ENCODE data around the gene GNG7.

The GNG7 gene

DNA sequence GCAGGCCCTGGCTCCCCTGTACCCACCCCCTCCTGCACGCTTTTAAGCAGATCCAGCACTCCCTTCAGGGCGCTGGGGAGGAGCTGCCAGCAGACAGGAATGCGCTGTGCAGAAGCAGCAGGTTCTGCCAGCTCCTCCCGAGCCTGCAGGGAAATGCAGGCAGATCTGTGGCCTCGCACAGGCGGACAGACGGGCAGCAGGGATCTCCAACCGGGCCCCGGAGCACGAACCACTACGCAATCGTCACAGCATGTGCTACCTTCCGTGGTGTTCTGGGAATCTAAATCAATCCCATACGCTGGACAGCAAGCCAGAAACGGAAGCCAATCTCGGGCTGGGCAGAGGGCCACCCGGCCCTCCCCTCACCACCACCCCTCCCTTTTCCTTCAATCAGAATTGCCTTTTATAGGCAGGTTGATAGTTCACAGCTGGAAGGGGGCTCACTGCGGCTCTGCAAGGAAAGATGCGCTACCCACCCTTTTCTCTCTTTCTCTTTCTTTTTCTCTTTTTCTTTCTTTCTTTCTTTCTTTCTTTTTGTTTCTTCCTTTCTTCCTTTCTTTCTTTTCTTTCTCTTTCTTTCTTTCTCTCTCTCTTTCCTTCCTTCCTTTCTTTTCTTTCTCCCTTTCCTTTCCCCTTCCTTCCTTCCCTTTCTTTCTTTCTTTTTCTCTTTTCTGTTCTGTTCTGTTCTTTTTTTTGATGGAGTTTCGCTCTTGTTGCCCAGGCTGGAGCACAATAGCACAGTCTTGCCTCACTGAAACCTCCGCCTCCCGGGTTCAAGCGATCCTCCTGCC, 99.9 kb downstream of the GNG7 start:
- no peak for FAIRE-seq
- DNase-seq (ENCODE audit: insufficient read length, low spot score), result no peak
- no peak for TF ChIP-seq SPI1 (IDR thresholded peaks at IDR 0.05; ENCODE audit: low read depth, low read length)
- no peak for TF ChIP-seq POU2F2 (IDR thresholded peaks at IDR 0.05; ENCODE audit: low read depth, low read length)
- TF ChIP-seq TAF1 (IDR thresholded peaks at IDR 0.05; ENCODE audit: low read depth, low read length), result no peak
- no peak for TF ChIP-seq POLR2AphosphoS5 (IDR thresholded peaks at IDR 0.05; ENCODE audit: low read depth, low read length)
- TF ChIP-seq PAX5 (IDR thresholded peaks at IDR 0.05; ENCODE audit: insufficient read depth, low read length, severe bottlenecking), result no peak
- no peak for TF ChIP-seq POLR2A (IDR thresholded peaks at IDR 0.05; ENCODE audit: low read depth, low read length)

DNA sequence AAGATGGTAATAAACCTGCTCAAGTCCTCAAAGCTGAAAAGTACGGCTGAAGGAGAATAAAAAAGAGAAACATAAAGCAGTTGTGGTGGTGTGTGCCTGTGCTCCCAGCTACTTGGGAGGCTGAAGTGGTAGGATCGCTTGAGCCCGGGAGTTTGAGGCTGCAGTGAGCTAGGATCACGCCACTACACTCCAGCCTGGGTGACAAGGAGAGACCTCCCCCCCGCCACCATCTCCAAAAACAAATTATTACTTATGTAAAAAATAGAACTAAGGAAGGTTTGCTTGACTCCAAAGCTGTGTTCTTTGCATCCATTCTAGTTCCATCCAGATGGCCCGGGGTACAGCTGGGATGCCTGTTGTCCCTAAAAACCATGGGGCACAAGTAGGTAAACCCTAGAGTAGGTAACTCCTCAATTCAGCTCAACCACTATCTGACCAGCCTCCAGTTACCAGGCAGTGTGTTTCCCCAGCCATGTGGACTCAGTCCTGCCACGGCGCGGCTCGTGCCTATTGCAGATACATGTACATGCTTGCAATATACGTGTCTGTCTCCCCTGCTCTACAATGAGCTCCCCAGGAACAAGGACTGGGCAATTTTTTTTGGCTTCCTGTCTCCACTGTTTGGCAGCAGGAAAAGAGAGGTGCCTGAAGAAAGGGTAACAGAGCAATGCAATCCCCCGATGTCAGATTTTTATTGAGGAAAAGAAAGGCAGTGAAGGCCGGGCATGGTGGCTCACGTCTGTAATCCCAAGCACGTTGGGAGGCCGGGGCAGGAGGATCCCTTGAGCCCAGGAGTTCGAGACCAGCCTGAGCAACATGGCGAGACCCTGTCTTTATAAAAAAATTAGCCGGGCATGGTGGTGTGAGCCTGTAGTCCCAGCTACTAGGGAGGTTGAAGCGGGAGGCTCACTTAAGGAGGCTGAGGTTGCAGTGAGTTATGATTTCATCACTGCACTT, 101.3 kb downstream of the GNG7 start:
- no peak for DNase-seq (ENCODE audit: insufficient read length, low spot score)
- TF ChIP-seq TAF1 (IDR thresholded peaks at IDR 0.05; ENCODE audit: low read depth, low read length) (no peak), POLR2AphosphoS5 (IDR thresholded peaks at IDR 0.05; ENCODE audit: low read depth, low read length) (no peak), POU2F2 (IDR thresholded peaks at IDR 0.05; ENCODE audit: low read depth, low read length) (no peak)
- peak; percentile 68 for FAIRE-seq

DNA sequence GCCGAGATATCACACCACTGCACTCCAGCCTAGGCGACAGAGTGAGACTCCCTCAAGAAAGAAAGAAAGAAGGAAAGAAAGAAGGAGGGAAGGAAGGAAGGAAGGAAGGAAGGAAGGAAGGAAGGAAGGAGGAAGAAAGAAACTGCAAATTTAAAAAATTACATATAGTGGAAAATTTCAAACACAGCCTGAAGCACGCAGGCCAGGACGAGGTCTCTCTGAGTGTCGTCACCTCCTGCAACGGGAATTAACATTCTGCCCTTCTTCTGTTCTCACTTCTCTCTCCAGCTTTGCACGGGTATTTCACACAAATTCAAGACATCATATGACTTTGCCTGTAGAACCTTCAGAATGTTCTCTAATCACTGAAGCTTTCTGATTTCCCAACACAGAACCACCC, 108.2 kb downstream of the GNG7 start:
- peak; percentile 84 for TF ChIP-seq SPI1 (IDR thresholded peaks at IDR 0.05; ENCODE audit: low read depth, low read length)
- TF ChIP-seq POU2F2 (IDR thresholded peaks at IDR 0.05; ENCODE audit: low read depth, low read length), result no peak
- FAIRE-seq (peak; percentile 87), DNase-seq (ENCODE audit: insufficient read length, low spot score) (no peak)

DNA sequence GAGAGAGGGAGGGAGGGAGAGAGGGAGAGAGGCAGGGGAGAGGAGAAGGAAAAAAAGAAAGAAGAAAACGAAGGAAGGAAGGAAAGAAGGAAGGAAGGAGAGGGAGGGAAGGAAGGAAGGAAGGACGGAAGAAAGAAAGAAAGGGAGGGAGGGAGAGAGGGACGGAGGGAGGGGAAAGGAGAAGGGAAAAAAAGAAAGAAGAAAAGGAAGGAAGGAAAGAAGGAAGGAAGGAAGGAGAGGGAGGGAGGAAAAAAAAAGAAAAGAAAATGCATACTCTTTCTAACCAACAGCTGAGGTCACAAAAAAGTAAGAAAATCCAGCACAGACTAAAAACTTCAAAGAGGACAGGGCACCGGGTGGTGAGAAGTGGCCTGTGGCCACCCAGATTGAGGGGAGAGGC, 109.7 kb downstream of the GNG7 start:
- no peak for DNase-seq (ENCODE audit: insufficient read length, low spot score)
- TF ChIP-seq POLR2AphosphoS5 (IDR thresholded peaks at IDR 0.05; ENCODE audit: low read depth, low read length) (no peak), SPI1 (IDR thresholded peaks at IDR 0.05; ENCODE audit: low read depth, low read length) (no peak), POLR2A (IDR thresholded peaks at IDR 0.05; ENCODE audit: low read depth, low read length) (no peak)
- no peak for FAIRE-seq

DNA sequence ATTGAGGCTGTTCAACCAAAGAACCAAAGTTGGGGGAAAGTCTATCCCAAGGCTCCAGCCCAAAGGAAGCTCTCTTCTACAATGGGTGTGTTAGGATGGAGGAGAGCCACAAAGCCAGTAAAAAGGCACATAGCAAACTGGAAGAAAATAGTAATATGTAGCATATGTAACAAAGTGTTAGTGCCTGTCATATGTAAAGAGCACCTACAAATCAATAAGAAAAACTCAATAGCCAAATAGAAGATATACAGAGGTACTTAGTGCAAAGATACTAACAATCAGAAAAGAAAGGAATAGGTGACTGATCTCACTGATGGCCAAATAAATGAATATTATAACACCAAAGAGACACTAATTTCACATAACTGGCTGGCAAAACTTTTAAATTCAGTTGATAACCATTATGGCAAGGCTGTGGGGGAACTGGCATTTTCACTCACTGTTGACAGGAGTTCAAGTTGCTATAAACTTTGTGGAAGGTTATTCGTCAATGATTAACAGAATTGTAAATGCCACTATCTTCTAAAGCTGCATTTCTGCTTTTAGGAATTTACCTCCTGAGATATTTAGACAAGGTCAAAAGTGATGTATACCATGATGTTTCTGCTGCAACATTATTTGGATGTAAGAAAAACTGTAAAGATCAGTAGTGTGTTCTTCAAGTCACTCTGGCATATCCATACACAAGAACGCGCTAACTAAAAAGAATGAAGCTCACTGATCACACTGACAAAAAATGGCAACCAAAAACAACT, 110.8 kb downstream of the GNG7 start:
- no peak for TF ChIP-seq POLR2AphosphoS5 (IDR thresholded peaks at IDR 0.05; ENCODE audit: low read depth, low read length)
- no peak for TF ChIP-seq POLR2A (IDR thresholded peaks at IDR 0.05; ENCODE audit: low read depth, low read length)
- no peak for TF ChIP-seq PAX5 (IDR thresholded peaks at IDR 0.05; ENCODE audit: insufficient read depth, low read length, severe bottlenecking)
- no peak for TF ChIP-seq POU2F2 (IDR thresholded peaks at IDR 0.05; ENCODE audit: low read depth, low read length)
- TF ChIP-seq SPI1 (IDR thresholded peaks at IDR 0.05; ENCODE audit: low read depth, low read length), result no peak
- no peak for TF ChIP-seq TAF1 (IDR thresholded peaks at IDR 0.05; ENCODE audit: low read depth, low read length)
- FAIRE-seq (no peak), DNase-seq (ENCODE audit: insufficient read length, low spot score) (no peak)

DNA sequence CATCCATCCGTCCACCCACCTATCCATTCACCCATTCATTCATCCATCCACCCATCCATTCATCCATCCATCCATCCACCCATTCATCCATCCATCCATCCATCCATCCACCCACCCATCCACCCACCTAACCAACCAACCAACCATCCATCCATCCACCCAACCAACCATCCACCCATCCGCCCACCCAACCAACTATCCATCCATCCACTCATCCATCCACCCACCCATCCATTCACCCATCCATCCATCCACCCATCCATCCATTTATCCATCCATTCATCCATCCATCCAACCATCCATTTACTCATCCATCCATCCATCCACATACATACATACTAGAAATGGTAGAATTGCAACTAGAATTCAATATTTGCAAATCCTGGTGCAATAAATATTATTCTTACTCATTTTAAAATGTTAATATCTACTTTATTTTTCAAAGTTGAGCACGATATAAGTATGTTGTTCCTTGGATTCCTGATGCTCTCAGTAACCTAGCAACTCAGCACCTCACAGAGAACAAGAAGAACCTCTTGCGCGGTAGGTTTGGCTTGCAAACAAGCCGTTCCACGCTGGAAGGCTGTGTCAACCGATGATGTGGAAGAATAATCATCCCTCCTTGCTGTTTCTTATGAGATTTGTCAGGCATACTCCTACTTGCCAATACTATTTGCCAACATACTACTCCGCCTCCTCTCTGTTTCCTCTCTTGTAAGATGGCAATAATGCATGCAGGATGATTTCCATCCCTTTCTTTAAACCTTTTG, 111.7 kb downstream of the GNG7 start:
- TF ChIP-seq POU2F2 (IDR thresholded peaks at IDR 0.05; ENCODE audit: low read depth, low read length) (no peak), POLR2AphosphoS5 (IDR thresholded peaks at IDR 0.05; ENCODE audit: low read depth, low read length) (no peak), PAX5 (IDR thresholded peaks at IDR 0.05; ENCODE audit: insufficient read depth, low read length, severe bottlenecking) (no peak), POLR2A (IDR thresholded peaks at IDR 0.05; ENCODE audit: low read depth, low read length) (no peak), TAF1 (IDR thresholded peaks at IDR 0.05; ENCODE audit: low read depth, low read length) (no peak), SPI1 (IDR thresholded peaks at IDR 0.05; ENCODE audit: low read depth, low read length) (no peak)

DNA sequence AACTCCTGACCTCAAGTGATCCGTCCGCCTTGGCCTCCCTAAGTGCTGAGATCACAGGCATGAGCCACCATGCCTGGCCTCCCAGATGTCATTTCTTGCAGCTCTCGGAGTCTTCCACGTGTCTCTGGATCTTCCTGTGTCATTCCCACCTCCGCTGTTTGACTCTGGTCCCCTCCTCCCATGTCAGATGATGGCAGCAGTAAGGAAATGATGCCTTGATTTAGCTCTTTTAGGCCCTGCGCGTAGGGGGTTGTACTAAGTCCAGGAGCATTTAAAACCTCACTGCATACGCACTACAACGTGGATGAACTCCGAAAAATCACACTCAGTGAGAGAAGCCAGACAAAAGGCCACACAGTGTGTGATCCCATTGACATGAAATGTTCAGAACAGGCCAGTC, 113.1 kb downstream of the GNG7 start:
- DNase-seq (ENCODE audit: insufficient read length, low spot score) (no peak), FAIRE-seq (peak; percentile 52)
- TF ChIP-seq PAX5 (IDR thresholded peaks at IDR 0.05; ENCODE audit: insufficient read depth, low read length, severe bottlenecking) (no peak), POLR2A (IDR thresholded peaks at IDR 0.05; ENCODE audit: low read depth, low read length) (no peak), POU2F2 (IDR thresholded peaks at IDR 0.05; ENCODE audit: low read depth, low read length) (no peak), POLR2AphosphoS5 (IDR thresholded peaks at IDR 0.05; ENCODE audit: low read depth, low read length) (no peak), SPI1 (IDR thresholded peaks at IDR 0.05; ENCODE audit: low read depth, low read length) (no peak), TAF1 (IDR thresholded peaks at IDR 0.05; ENCODE audit: low read depth, low read length) (no peak)

More for the DNA sequence above, 111.7 kb downstream of the GNG7 start:
- DNase-seq (ENCODE audit: insufficient read length, low spot score) (no peak), FAIRE-seq (peak; percentile 70)

DNA sequence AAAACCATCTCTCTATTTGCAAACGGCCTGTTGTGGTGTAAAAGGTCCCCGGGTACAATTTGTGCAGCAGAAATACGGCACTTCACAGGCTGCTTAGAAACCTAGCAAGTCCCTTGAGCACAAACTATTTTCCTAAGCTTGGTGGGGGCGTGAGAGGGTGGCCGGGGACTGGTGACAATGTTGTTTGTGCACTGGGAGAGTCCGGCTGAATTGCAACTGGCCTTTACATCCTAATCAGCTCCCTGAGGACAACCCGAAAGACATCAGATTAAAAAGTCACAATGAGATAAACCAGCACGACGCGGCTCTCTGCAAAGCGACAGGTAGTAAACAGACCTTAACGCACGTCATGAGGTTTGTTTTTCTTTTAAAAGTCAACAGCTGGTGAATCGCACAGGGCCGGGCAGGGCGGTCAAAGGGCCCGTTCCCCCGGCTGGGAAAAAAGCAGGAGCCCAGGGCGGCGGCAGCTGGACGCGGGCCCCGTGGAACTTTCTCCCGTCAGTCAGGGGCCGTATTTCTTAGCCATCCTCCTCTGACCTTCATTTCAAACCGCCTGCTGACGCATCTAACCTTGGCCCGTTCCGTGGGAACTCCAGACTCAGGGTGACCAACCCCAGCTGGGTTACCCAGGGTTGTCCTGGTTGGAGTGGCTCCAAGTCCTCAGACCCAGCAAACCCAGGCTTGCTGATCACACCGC, 114.3 kb downstream of the GNG7 start:
- FAIRE-seq (no peak), DNase-seq (ENCODE audit: insufficient read length, low spot score) (no peak)
- TF ChIP-seq POLR2AphosphoS5 (IDR thresholded peaks at IDR 0.05; ENCODE audit: low read depth, low read length) (no peak), POU2F2 (IDR thresholded peaks at IDR 0.05; ENCODE audit: low read depth, low read length) (no peak), PAX5 (IDR thresholded peaks at IDR 0.05; ENCODE audit: insufficient read depth, low read length, severe bottlenecking) (no peak), TAF1 (IDR thresholded peaks at IDR 0.05; ENCODE audit: low read depth, low read length) (no peak), SPI1 (IDR thresholded peaks at IDR 0.05; ENCODE audit: low read depth, low read length) (no peak), POLR2A (IDR thresholded peaks at IDR 0.05; ENCODE audit: low read depth, low read length) (no peak)

Measured in GM12891 (cell line).